NT2/D1 (cell line): ENCODE measurements around the gene NACC2.

Source experiments
- SUZ12 ChIP-seq: IDR thresholded peaks from 2 replicates; pipeline ENCODE4 v1.6.1; 2011; ENCODE audit not compliant: insufficient read length, insufficient read depth; ENCODE audit errors: extremely low read depth
- YY1 ChIP-seq: IDR thresholded peaks from 2 replicates; pipeline ENCODE4 v1.6.1; 2011; ENCODE audit not compliant: insufficient read length, insufficient read depth
- ZNF274 ChIP-seq: IDR thresholded peaks from 2 replicates; pipeline ENCODE4 v1.6.1; 2011; ENCODE audit warnings: mild to moderate bottlenecking, low read depth, low read length

DNA sequence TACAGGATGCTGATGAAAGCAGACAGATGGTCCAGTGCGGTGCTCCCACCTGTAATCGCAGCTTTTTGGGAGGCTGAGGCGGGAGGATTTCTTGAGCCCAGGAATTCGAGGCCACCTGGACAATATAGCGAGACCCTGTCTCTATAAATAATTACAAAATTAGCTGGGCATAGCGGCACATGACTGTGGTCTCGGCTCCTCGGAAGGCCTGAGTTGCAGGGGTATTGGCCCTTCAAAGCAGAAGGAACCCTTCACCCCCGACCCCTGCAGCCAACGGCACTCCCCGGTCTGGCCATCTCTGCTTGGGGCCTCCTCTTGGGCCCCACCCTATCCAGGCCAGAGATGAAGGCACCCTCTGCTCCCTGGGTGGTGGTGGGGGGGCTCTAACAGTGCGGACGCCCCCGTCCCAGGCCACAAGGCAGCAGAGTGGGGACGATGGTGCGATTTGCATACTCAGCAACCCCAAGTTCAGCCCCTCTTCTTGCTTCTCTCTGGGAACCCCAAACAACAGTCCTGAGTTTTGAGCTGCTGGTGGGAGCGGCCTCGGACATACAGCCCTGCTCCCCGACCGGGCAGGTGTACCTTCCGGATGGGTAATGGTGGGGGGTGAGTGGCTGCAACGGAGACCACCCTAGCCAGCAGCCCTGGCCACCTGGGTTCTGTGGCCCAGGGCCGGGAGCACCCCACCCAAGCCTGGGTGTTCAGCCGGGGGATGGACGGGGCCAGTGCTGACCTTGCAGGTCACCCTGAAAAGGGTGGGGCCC, 50.7 kb downstream of the NACC2 start:
- TF ChIP-seq YY1 (no peak), ZNF274 (no peak), SUZ12 (no peak)
